NCI-H226 (cell line): ENCODE data around the gene SLC7A8.
A peak's percentile ranks its signal among the peaks of the same experiment; 100 is the strongest.

Experiments used
- DNase-seq: peaks from one replicate; pipeline ENCODE4 v3.0.0-alpha.2; 2015

Gene SLC7A8

GRCh38 chr14:23129759-23130316 lies 53.6 kb downstream of the SLC7A8 start:
- DNase-seq, result no peak

- no peak for DNase-seq
Observed at GRCh38 chr14:23128969-23129758, 54.3 kb downstream of the SLC7A8 start.

GRCh38 chr14:23127861-23128260 lies 55.6 kb downstream of the SLC7A8 start:
- no peak for DNase-seq

GRCh38 chr14:23126548-23127278 lies 56.7 kb downstream of the SLC7A8 start:
- no peak for DNase-seq

- no peak for DNase-seq
Observed at GRCh38 chr14:23125933-23126524, 57.4 kb downstream of the SLC7A8 start.

- no peak for DNase-seq
Observed at GRCh38 chr14:23125011-23125410, 58.4 kb downstream of the SLC7A8 start.

GRCh38 chr14:23124337-23124954 lies 59.0 kb downstream of the SLC7A8 start:
- no peak for DNase-seq

- no peak for DNase-seq
Observed at GRCh38 chr14:23123419-23123818, 60.0 kb downstream of the SLC7A8 start.

- no peak for DNase-seq
Observed at GRCh38 chr14:23122086-23122485, 61.4 kb downstream of the SLC7A8 start.

- peak; percentile 98 for DNase-seq
Observed at GRCh38 chr14:23121361-23121771, 62.1 kb downstream of the SLC7A8 start.

- DNase-seq, result peak; percentile 77
Observed at GRCh38 chr14:23120541-23121251, 62.8 kb downstream of the SLC7A8 start.

GRCh38 chr14:23119363-23120327 lies 63.8 kb downstream of the SLC7A8 start:
- DNase-seq, result no peak

- no peak for DNase-seq
Observed at GRCh38 chr14:23118506-23119362, 64.7 kb downstream of the SLC7A8 start, which contains the start of gene CEBPE. CEBPE (minus strand) TSS chr14:23119255; CDS start chr14:23119091, 164 bp downstream.

GRCh38 chr14:23117371-23118020 lies 66.0 kb downstream of the SLC7A8 start:
- DNase-seq, result no peak

GRCh38 chr14:23115918-23116317 lies 67.5 kb downstream of the SLC7A8 start:
- DNase-seq, result no peak

GRCh38 chr14:23115039-23115731 lies 68.3 kb downstream of the SLC7A8 start:
- peak; percentile 98 for DNase-seq

- DNase-seq, result no peak
Observed at GRCh38 chr14:23114669-23115038, 68.8 kb downstream of the SLC7A8 start.

GRCh38 chr14:23114120-23114458 lies 69.4 kb downstream of the SLC7A8 start:
- DNase-seq, result no peak
